HL-60 (cell line): ENCODE data around the gene PICALM.

Experiments
- DNase-seq, 2 experiments: peaks; one replicate each; pipeline ENCODE4 v3.0.0-alpha.2; 2010 to 2020; ENCODE audit warnings: low read depth in 1 of 2, low spot score in 1 of 2
- H3K27ac ChIP-seq: fragments of 250-450 bp; sonication (Bioruptor Pico); replicated peaks from 2 replicates; pipeline ENCODE4 v1.5.1; 2020; ENCODE audit warnings: mild to moderate bottlenecking, moderate library complexity
- H3K27me3 ChIP-seq: fragments of 250-450 bp; sonication (Bioruptor Pico); 2 replicates; pipeline ENCODE4 v1.5.1; 2021; ENCODE audit warnings: mild to moderate bottlenecking, moderate library complexity; ENCODE audit not compliant: insufficient read depth, poor library complexity, severe bottlenecking
- H3K4me3 ChIP-seq: replicated peaks from 2 replicates; pipeline ENCODE4 v1.5.1; 2011; ENCODE audit warnings: mild to moderate bottlenecking, control low read depth, low read length; ENCODE audit not compliant: insufficient read depth
- GABPA ChIP-seq: IDR thresholded peaks from 2 replicates; pipeline ENCODE4 v1.6.1; 2012; ENCODE audit warnings: low read depth
- POLR2AphosphoS5 ChIP-seq: IDR thresholded peaks from 2 replicates; pipeline ENCODE4 v1.6.1; 2012; ENCODE audit warnings: low read depth
- SPI1 ChIP-seq: IDR thresholded peaks from 2 replicates; pipeline ENCODE4 v1.6.1; 2012; ENCODE audit warnings: low read depth, mild to moderate bottlenecking, borderline replicate concordance
- TF ChIP-seq, protein P1 (sequence below): IDR thresholded peaks from one replicate; pipeline ENCODE4 v1.5.1; 2011; ENCODE audit warnings: low read length, control low read depth, inconsistent platforms; ENCODE audit not compliant: insufficient read depth
- TF ChIP-seq, protein P2 (sequence below): IDR thresholded peaks from 2 replicates; pipeline ENCODE4 v1.6.1; 2012; ENCODE audit warnings: low read depth; ENCODE audit not compliant: insufficient replicate concordance

The PICALM gene

DNA sequence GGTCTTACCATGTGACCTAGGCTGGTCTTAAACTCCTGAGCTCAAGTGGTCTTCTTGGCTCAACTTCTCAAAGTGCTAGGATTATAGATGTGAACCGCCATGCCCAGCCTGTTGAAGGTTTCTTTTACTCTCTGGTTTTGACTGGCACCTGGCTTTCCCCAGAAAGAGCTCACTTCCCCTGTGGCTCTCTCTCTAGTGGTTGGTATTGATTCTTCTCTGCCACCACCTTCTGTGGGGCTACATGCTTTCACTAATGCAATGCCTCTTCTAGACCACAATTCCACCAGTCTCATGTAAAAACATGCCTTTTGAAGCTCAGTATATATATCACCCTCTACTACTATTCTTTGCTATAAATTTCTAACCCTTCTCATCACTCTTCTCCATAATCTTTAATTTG lies 146.5 kb downstream of the PICALM start:
- H3K4me3 ChIP-seq: no peak overlapping the region
- TF ChIP-seq SPI1 (no peak), POLR2AphosphoS5 (no peak), GABPA (no peak)
- TF ChIP-seq, protein P1, sequence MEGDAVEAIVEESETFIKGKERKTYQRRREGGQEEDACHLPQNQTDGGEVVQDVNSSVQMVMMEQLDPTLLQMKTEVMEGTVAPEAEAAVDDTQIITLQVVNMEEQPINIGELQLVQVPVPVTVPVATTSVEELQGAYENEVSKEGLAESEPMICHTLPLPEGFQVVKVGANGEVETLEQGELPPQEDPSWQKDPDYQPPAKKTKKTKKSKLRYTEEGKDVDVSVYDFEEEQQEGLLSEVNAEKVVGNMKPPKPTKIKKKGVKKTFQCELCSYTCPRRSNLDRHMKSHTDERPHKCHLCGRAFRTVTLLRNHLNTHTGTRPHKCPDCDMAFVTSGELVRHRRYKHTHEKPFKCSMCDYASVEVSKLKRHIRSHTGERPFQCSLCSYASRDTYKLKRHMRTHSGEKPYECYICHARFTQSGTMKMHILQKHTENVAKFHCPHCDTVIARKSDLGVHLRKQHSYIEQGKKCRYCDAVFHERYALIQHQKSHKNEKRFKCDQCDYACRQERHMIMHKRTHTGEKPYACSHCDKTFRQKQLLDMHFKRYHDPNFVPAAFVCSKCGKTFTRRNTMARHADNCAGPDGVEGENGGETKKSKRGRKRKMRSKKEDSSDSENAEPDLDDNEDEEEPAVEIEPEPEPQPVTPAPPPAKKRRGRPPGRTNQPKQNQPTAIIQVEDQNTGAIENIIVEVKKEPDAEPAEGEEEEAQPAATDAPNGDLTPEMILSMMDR: no peak
- TF ChIP-seq, protein P2, sequence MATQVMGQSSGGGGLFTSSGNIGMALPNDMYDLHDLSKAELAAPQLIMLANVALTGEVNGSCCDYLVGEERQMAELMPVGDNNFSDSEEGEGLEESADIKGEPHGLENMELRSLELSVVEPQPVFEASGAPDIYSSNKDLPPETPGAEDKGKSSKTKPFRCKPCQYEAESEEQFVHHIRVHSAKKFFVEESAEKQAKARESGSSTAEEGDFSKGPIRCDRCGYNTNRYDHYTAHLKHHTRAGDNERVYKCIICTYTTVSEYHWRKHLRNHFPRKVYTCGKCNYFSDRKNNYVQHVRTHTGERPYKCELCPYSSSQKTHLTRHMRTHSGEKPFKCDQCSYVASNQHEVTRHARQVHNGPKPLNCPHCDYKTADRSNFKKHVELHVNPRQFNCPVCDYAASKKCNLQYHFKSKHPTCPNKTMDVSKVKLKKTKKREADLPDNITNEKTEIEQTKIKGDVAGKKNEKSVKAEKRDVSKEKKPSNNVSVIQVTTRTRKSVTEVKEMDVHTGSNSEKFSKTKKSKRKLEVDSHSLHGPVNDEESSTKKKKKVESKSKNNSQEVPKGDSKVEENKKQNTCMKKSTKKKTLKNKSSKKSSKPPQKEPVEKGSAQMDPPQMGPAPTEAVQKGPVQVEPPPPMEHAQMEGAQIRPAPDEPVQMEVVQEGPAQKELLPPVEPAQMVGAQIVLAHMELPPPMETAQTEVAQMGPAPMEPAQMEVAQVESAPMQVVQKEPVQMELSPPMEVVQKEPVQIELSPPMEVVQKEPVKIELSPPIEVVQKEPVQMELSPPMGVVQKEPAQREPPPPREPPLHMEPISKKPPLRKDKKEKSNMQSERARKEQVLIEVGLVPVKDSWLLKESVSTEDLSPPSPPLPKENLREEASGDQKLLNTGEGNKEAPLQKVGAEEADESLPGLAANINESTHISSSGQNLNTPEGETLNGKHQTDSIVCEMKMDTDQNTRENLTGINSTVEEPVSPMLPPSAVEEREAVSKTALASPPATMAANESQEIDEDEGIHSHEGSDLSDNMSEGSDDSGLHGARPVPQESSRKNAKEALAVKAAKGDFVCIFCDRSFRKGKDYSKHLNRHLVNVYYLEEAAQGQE: no peak
- no peak overlapping the region for H3K27ac ChIP-seq
- H3K27me3 ChIP-seq: no peaks in the 10 kb centered on the region
- DNase-seq: no peak

DNA sequence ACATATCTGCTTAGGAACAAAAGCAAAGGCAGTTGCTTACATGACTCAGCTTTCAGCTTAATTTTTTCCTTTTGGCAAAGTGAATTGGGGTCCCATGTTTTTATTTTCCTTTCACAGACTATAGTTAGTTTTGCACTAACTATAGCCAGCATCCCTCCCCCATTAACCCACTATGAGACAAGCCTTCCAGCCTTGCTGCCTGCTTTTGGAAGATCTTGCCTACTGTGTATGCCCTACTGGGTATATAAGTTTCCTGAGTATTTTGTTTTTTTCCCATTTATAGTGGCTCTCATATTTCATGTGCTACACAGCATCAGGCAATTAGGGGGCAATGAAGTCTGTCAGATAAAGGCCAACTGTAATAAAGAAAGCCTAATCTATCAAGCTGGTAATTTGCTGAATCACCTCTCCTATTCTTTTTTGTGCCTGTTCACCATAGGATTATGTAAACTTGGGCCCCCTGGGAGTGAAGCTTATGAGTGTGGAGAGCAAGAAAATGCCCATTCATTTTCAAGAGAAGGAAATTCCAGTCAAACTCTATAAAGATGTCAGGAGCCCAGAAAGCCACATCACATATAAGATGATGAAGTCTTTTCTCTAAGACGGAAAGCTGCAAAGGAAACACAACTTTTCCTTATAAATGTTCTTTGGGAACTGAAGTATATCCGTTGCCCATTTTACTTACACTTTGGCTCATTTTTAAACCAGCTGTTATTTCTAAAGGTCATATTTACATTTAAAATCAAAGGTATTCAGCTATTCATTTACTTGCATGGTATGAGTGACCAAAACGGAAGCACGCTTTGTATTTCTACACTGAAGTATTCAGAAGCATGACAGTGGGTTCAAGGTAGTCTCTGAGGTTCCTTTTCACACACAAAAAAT lies 149.7 kb downstream of the PICALM start:
- DNase-seq: no peak
- TF ChIP-seq, protein P1: no peak
- TF ChIP-seq, protein P2: no peak
- TF ChIP-seq POLR2AphosphoS5: no peak
- TF ChIP-seq SPI1: no peak
- no peak for TF ChIP-seq GABPA
- no peaks in the 10 kb centered on the region for H3K27me3 ChIP-seq
- no peak overlapping the region for H3K27ac ChIP-seq
- H3K4me3 ChIP-seq: no peak overlapping the region

DNA sequence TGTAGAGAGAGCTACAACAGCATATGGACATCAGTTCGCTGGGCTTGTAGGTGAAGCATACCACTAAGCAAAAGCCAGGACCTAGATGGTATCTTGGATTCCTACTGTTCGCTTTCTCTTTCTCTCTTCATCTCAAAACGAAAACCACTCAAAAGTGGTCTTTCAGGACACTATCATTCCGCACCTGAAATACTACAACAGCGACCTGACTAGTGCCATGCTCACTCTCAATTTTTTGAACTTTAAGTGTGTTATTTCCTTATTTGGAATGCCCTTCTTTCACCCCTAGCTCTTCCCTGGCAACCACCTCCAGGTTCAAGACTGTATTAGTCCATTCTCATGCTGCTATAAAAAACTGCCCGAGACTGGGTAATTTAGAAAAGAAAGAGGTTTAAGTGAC lies 154.5 kb downstream of the PICALM start:
- Histone ChIP-seq H3K27ac (no peak overlapping the region), H3K27me3 (no peaks in the 10 kb centered on the region), H3K4me3 (no peak overlapping the region)
- TF ChIP-seq SPI1 (no peak), GABPA (no peak), POLR2AphosphoS5 (no peak)
- TF ChIP-seq, protein P2: no peak
- TF ChIP-seq, protein P1: no peak
- DNase-seq: no peak
